ENCODE results near the gene ETS1.

- TF ChIP-seq CTCF (IDR thresholded peaks at IDR 0.05) = no peak
- no peak for TF ChIP-seq EZH2 (IDR thresholded peaks at IDR 0.05)
- no peak for TF ChIP-seq EZH2phosphoT487 (IDR thresholded peaks at IDR 0.05)
Observed at GRCh38 chr11:128567130-128567529, 20.2 kb downstream of the ETS1 start.
